Type B pancreatic cell (in vitro differentiated cells): Measurements from ENCODE around the gene NCAPD3. TPM values are rescaled to one million over a fixed set of nuclear protein-coding genes. Genes with fewer than 3 reads are reported as not detected.

Experiments
- DNase-seq: peaks from one replicate; pipeline ENCODE4 v3.0.0; 2021; ENCODE audit warnings: mixed read lengths; ENCODE audit not compliant: unreplicated experiment; ENCODE audit errors: extremely low spot score
- H3K27ac Mint-ChIP-seq: 2 replicates; pipeline ENCODE4 v1.8.0; 2021; ENCODE audit warnings: mild to moderate bottlenecking, mixed read lengths
- H3K27me3 Mint-ChIP-seq: 2 replicates; pipeline ENCODE4 v1.8.0; 2021; ENCODE audit warnings: mixed read lengths
- H3K36me3 Mint-ChIP-seq: 2 replicates; pipeline ENCODE4 v1.8.0; 2021; ENCODE audit warnings: mixed read lengths
- H3K4me1 Mint-ChIP-seq: one replicate; pipeline ENCODE4 v1.8.0; 2021; ENCODE audit warnings: mixed read lengths; ENCODE audit not compliant: unreplicated experiment
- H3K4me3 Mint-ChIP-seq: 2 replicates; pipeline ENCODE4 v1.8.0; 2021; ENCODE audit warnings: mild to moderate bottlenecking, mixed read lengths
- H3K9me3 Mint-ChIP-seq: 2 replicates; pipeline ENCODE4 v1.8.0; 2021; ENCODE audit warnings: mixed read lengths
- total RNA-seq: library from RNA; stranded (reverse); gene quantifications from 2 replicates; pipeline ENCODE4 v1.2.1, GENCODE V29; 2021; ENCODE audit warnings: low replicate concordance
- TF ChIP-seq, protein P1 (sequence below): fragments of 200-600 bp; sonication (generic); conservative IDR thresholded peaks from 2 replicates; pipeline ENCODE4 v1.5.0; 2021; ENCODE audit warnings: antibody characterized with exemption, mild to moderate bottlenecking

Gene NCAPD3
- total RNA-seq, 1 donor from 2014 or later, result 33.9 TPM

DNA sequence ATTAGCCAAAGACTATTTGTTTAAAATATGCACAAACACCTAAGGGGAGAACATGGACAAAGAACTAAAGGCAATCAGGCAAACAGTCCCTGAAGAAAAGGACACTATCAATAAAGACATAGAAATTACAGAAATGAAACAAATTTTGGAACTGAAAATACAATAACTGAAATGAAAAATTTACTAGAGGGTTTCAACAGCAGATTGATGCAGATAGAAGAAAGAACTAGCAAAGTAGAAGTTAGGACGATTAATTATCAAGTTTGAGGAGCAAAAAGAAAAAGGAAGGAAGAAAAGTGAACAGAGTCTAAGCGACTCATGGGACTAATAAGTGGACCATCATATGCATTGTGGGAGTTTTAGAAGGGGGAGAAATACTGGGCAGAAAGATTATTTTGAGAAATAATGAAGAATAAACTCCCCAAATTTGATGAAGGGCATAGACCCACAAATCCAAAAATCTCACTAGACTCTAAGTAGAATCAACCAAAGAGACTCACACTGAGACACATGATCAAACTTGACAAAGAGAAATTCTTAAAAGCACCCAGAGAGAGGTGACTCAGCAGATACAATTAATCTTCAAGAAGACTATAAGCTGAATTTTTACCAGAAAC is 92.0 kb downstream of the NCAPD3 start:
- DNase-seq, result no peak
- TF ChIP-seq, protein P1, sequence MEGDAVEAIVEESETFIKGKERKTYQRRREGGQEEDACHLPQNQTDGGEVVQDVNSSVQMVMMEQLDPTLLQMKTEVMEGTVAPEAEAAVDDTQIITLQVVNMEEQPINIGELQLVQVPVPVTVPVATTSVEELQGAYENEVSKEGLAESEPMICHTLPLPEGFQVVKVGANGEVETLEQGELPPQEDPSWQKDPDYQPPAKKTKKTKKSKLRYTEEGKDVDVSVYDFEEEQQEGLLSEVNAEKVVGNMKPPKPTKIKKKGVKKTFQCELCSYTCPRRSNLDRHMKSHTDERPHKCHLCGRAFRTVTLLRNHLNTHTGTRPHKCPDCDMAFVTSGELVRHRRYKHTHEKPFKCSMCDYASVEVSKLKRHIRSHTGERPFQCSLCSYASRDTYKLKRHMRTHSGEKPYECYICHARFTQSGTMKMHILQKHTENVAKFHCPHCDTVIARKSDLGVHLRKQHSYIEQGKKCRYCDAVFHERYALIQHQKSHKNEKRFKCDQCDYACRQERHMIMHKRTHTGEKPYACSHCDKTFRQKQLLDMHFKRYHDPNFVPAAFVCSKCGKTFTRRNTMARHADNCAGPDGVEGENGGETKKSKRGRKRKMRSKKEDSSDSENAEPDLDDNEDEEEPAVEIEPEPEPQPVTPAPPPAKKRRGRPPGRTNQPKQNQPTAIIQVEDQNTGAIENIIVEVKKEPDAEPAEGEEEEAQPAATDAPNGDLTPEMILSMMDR, result no peak
- Mint-ChIP-seq H3K36me3 (peaks cover 30% of the 10 kb centered on the region), H3K27me3 (peaks cover 2% of the 10 kb centered on the region), H3K9me3 (peaks cover 17% of the 10 kb centered on the region), H3K27ac (peak overlapping the region; percentile 73), H3K4me1 (no peaks in the 10 kb centered on the region), H3K4me3 (peak overlapping the region; percentile 16)

DNA sequence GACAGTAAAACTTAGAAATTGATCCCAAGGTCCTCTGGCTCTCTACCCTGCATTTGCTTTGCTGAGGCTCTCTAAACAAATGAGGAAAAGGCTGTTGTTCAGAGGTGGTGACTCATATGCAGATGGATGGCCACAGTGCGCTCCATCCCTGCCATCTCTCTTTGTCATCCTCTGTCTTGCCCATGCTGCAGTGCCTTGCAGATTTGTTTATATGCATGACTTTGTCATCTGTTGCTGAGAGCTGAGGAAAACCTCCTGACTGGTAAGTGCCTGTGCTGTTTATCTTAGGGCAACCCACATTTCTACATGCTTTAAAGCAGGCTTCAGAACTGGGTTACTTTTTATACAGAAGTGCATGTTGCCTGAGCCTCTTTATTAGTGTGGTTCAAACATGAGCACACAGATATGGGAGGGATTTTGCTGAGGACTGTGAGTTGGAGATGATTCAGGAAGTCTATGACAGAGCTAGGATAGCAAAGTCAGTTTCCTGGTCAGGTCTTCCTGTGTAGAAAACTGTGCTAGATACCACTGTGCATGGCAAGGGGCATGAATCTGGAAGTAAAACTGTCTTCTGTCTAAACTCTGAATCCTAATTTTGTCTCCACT is 97.4 kb downstream of the NCAPD3 start:
- peaks cover 28% of the 10 kb centered on the region for H3K4me1 Mint-ChIP-seq
- H3K4me3 Mint-ChIP-seq, result peak overlapping the region; percentile 69
- H3K27ac Mint-ChIP-seq, result no peak overlapping the region
- H3K36me3 Mint-ChIP-seq, result peaks cover 9% of the 10 kb centered on the region
- peaks cover 2% of the 10 kb centered on the region for H3K9me3 Mint-ChIP-seq
- H3K27me3 Mint-ChIP-seq, result peaks cover 43% of the 10 kb centered on the region
- no peak for DNase-seq
- TF ChIP-seq, protein P1, result no peak

DNA sequence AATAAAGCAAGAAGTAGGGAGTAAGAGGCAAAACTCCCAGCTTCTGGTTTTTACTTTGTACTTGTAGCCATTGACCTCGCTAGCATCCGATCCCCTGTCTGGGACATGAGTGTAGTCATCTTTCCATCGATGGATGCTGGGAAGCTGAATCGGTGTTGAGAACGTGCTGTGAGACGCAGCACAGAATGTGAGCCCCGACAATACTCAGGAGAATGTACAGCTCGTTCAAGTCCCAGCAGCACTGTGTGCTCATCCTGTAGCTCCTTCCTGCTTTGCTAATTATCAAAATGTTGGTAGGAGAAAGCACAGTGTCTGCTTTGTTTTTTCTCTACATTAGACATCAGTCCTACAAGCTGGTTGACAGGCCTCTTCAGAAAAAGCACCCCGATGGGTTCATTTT is 98.3 kb downstream of the NCAPD3 start:
- H3K9me3 Mint-ChIP-seq, result no peaks in the 10 kb centered on the region
- H3K36me3 Mint-ChIP-seq, result peaks cover 7% of the 10 kb centered on the region
- H3K4me1 Mint-ChIP-seq, result peaks cover 35% of the 10 kb centered on the region
- DNase-seq, result no peak
- TF ChIP-seq, protein P1, result no peak
- peaks cover 43% of the 10 kb centered on the region for H3K27me3 Mint-ChIP-seq
- no peak overlapping the region for H3K27ac Mint-ChIP-seq
- H3K4me3 Mint-ChIP-seq, result peak overlapping the region; percentile 69

DNA sequence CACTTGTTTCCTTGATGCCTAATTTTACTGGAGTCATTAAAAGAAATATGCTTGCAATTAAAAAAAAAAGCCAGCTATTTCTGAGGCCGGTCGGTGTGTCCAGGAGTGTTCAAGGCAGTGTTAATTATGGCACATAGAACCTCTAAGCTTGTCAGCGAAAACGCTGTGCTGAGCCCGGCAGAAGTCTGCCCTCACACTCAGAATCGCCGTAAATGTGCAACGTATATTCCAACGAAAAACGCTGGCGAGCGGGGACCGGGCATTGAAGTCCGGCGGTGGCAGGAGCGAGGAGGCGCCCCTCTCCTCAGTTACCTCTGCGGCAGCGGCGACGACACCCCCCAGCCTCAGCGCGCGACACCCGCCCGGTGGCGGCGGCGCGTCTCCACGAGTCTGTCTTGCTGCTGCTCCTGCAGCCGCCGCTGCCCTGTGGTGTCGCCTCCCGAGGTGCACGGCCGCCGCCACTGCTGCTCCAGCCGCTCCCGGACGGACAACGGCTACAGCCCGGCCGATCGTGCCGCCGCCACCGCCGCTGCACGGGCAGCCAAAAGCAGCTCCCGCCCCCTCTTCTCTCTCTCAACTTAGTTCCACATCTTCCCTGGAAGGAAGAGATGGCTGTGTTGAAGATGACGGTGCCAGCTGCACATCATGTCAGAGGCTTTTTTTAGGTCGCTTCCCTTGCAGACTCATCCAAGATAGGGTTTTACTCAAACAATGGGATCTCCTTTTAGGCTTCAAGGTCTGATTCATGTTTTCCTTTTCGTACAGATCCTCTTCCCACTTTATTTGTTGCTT is 98.9 kb downstream of the NCAPD3 start:
- Mint-ChIP-seq H3K27me3 (peaks cover 43% of the 10 kb centered on the region), H3K4me3 (peak overlapping the region; percentile 74), H3K9me3 (no peaks in the 10 kb centered on the region), H3K27ac (no peak overlapping the region), H3K36me3 (peaks cover 7% of the 10 kb centered on the region), H3K4me1 (peaks cover 41% of the 10 kb centered on the region)
- TF ChIP-seq, protein P1, result peak; percentile 12
- no peak for DNase-seq

DNA sequence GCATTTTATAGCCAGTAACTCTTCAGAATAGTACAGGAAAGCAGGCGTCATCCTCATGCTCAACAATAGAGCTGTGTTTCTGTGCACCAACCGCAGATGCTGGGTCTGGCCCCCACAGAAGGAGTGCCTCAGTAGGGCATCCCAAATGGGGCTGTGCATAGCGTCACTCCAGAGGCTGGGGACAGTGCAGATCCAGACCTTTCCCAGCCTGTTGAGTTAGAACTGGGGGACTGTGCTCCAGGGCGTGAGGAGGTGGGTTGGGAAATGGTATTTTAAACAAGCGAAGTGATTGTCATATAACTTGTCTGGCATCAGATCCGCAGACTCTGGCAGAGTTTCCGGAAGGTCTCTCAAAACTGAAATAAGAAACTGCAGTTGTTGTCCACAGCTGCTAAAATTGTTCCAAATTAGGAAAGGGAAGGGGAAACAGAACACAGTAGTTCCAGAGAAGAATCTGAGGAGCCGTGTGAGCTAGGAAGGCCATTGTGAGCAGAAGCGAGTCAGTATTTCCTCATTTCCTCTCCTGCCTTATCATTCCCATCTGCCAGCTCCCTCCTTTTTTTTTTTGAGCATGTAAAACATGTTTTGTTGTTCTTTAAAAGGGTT is 102.7 kb downstream of the NCAPD3 start:
- H3K4me3 Mint-ChIP-seq, result no peak overlapping the region
- no peak overlapping the region for H3K27ac Mint-ChIP-seq
- peaks cover 3% of the 10 kb centered on the region for H3K36me3 Mint-ChIP-seq
- H3K4me1 Mint-ChIP-seq, result peaks cover 40% of the 10 kb centered on the region
- no peaks in the 10 kb centered on the region for H3K9me3 Mint-ChIP-seq
- peaks cover 43% of the 10 kb centered on the region for H3K27me3 Mint-ChIP-seq
- TF ChIP-seq, protein P1, result no peak
- no peak for DNase-seq
